ENCODE results near the gene WSCD2.
A peak's percentile ranks its signal among the peaks of the same experiment; 100 is the strongest.

WSCD2 gene

GRCh38 chr12:108123402-108123801 is 5.7 kb upstream of the WSCD2 start:
- Mint-ChIP-seq H3K27ac (ENCODE audit: low read depth) (no peak overlapping the region), H3K4me3 (no peak overlapping the region), H3K36me3 (ENCODE audit: insufficient read depth) (no peaks in the 10 kb centered on the region), H3K4me1 (no peaks in the 10 kb centered on the region), H3K9me3 (no peaks in the 10 kb centered on the region), H3K27me3 (peaks cover 74% of the 10 kb centered on the region)
- ATAC-seq (replicated peaks; ENCODE audit: extremely low read depth, poor library complexity, severe bottlenecking) (no peak), DNase-seq (ENCODE audit: low spot score in 2 of 2) (no peak)

- no peak for DNase-seq (ENCODE audit: low spot score in 2 of 2)
- no peak for ATAC-seq (replicated peaks; ENCODE audit: extremely low read depth, poor library complexity, severe bottlenecking)
- Mint-ChIP-seq H3K27ac (ENCODE audit: low read depth) (no peak overlapping the region), H3K9me3 (no peaks in the 10 kb centered on the region), H3K27me3 (peaks cover 68% of the 10 kb centered on the region), H3K4me1 (no peaks in the 10 kb centered on the region), H3K4me3 (no peak overlapping the region), H3K36me3 (ENCODE audit: insufficient read depth) (no peaks in the 10 kb centered on the region)
Measured at GRCh38 chr12:108125073-108125472, 4.0 kb upstream of the WSCD2 start.

- H3K27ac Mint-ChIP-seq (ENCODE audit: low read depth) = no peak overlapping the region
- H3K4me3 Mint-ChIP-seq = no peak overlapping the region
- no peak for DNase-seq (ENCODE audit: low spot score in 2 of 2)
- peaks cover 67% of the 10 kb centered on the region for H3K27me3 Mint-ChIP-seq
- H3K36me3 Mint-ChIP-seq (ENCODE audit: insufficient read depth) = no peaks in the 10 kb centered on the region
- H3K4me1 Mint-ChIP-seq = no peaks in the 10 kb centered on the region
- no peaks in the 10 kb centered on the region for H3K9me3 Mint-ChIP-seq
- ATAC-seq (replicated peaks; ENCODE audit: extremely low read depth, poor library complexity, severe bottlenecking) = no peak
Measured at GRCh38 chr12:108126212-108126611, 2.9 kb upstream of the WSCD2 start.

DNA sequence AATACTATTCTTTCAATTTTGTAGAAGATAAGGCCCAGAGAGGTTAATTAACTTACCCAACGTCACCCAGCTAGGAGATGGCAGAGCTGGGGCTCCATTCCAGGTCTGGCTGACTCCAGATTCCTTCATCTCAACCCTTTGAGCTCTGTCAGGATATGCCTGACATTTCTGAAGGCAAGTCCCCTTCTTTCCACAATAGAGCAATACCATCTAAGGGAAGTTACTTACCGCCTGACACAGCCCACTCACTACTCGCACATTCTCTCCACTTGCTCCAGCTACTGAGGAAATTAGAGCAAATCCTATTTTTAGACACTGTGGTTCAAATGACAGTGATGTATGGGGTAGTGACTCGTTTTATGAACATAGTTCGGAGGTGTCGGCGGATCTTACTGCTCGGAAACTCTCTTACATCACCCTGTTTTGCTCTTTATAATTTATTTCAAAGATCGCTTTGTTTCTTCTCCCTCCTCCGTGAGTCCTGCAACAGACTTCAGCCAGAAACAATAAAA is 2.0 kb upstream of the WSCD2 start:
- H3K27me3 Mint-ChIP-seq = peaks cover 74% of the 10 kb centered on the region
- ATAC-seq (replicated peaks; ENCODE audit: extremely low read depth, poor library complexity, severe bottlenecking) (no peak), DNase-seq (ENCODE audit: low spot score in 2 of 2) (no peak)
- H3K4me1 Mint-ChIP-seq = no peaks in the 10 kb centered on the region
- no peaks in the 10 kb centered on the region for H3K9me3 Mint-ChIP-seq
- H3K27ac Mint-ChIP-seq (ENCODE audit: low read depth) = no peak overlapping the region
- no peak overlapping the region for H3K4me3 Mint-ChIP-seq
- H3K36me3 Mint-ChIP-seq (ENCODE audit: insufficient read depth) = no peaks in the 10 kb centered on the region

GRCh38 chr12:108127654-108128053 is 1.4 kb upstream of the WSCD2 start:
- ATAC-seq (replicated peaks; ENCODE audit: extremely low read depth, poor library complexity, severe bottlenecking) (no peak), DNase-seq (ENCODE audit: low spot score in 2 of 2) (no peak)
- H3K4me3 Mint-ChIP-seq = no peak overlapping the region
- no peaks in the 10 kb centered on the region for H3K4me1 Mint-ChIP-seq
- H3K36me3 Mint-ChIP-seq (ENCODE audit: insufficient read depth) = no peaks in the 10 kb centered on the region
- H3K9me3 Mint-ChIP-seq = no peaks in the 10 kb centered on the region
- H3K27ac Mint-ChIP-seq (ENCODE audit: low read depth) = no peak overlapping the region
- H3K27me3 Mint-ChIP-seq = peaks cover 75% of the 10 kb centered on the region

DNA sequence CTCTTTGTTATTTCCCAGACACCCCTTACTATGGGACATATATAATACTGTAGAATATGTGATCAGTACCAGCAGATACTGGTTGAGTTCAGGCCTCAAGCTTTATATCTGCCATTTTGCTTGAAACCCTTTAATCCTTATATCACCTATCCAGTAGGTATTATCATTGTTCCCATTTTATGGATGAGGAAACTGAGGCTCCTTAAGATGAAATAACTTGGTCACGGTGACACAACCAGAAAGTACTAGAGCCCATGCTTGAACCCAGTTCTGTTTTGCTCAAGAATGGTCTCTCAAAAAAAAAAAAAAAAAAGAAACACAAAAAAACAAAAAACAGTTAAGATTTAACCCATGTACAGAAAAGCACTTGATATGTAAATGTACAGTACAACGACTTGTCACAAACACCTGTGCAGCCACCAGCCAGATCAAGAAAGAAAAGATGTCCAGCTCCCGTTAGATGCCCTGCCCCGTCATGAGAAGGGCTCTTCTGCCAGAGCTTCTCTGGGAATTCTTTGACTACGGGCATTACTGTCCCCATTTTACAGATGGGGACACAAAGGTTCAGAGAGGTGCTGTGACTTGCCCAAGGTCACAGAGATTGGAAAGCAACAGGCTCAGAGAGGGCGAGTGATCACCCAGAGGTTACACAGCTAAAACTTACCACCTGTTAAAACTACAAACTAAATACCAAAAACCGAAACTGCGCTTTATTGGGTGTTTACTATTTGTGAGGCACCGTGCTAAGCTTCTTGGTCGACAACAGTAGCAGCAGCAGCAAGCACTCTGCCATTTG is 669 bp upstream of the WSCD2 start:
- Mint-ChIP-seq H3K4me1 (no peaks in the 10 kb centered on the region), H3K27ac (ENCODE audit: low read depth) (no peak overlapping the region), H3K27me3 (peaks cover 78% of the 10 kb centered on the region), H3K4me3 (peak overlapping the region; percentile 33), H3K9me3 (no peaks in the 10 kb centered on the region), H3K36me3 (ENCODE audit: insufficient read depth) (no peaks in the 10 kb centered on the region)
- DNase-seq (ENCODE audit: low spot score in 2 of 2) (no peak), ATAC-seq (replicated peaks; ENCODE audit: extremely low read depth, poor library complexity, severe bottlenecking) (no peak)

- H3K27me3 Mint-ChIP-seq = peaks cover 82% of the 10 kb centered on the region
- no peak overlapping the region for H3K27ac Mint-ChIP-seq (ENCODE audit: low read depth)
- DNase-seq (ENCODE audit: low spot score in 2 of 2) (no peak), ATAC-seq (replicated peaks; ENCODE audit: extremely low read depth, poor library complexity, severe bottlenecking) (no peak)
- no peaks in the 10 kb centered on the region for H3K9me3 Mint-ChIP-seq
- H3K36me3 Mint-ChIP-seq (ENCODE audit: insufficient read depth) = no peaks in the 10 kb centered on the region
- no peaks in the 10 kb centered on the region for H3K4me1 Mint-ChIP-seq
- no peak overlapping the region for H3K4me3 Mint-ChIP-seq
Measured at GRCh38 chr12:108131035-108131434, 1.9 kb downstream of the WSCD2 start.

DNA sequence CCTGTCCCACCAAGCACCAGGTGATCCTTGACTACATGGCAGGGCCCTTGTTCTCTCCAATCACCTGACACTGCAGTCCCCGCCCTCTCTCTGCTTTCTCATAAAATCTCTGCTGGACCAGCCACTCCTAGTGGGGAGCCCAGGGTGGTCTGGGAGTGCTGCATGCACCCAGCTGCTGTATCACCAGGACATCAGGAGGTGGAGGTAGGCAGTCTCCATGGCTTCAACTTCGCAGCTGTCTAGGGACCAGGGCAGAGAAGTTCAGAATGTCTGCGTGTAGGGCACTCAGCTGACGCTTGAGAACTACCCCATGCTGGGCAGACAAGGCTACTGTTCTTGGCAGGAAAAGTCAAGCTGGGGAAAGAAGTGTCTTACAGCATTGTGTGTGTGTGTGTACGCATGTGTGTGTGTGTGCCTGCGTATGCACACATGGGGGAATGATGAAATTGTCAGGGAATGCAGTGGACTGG is 2.6 kb downstream of the WSCD2 start:
- ATAC-seq (replicated peaks; ENCODE audit: extremely low read depth, poor library complexity, severe bottlenecking) (no peak), DNase-seq (ENCODE audit: low spot score in 2 of 2) (no peak)
- Mint-ChIP-seq H3K4me3 (no peak overlapping the region), H3K9me3 (no peaks in the 10 kb centered on the region), H3K27me3 (peaks cover 79% of the 10 kb centered on the region), H3K4me1 (no peaks in the 10 kb centered on the region), H3K36me3 (ENCODE audit: insufficient read depth) (no peaks in the 10 kb centered on the region), H3K27ac (ENCODE audit: low read depth) (no peak overlapping the region)

DNA sequence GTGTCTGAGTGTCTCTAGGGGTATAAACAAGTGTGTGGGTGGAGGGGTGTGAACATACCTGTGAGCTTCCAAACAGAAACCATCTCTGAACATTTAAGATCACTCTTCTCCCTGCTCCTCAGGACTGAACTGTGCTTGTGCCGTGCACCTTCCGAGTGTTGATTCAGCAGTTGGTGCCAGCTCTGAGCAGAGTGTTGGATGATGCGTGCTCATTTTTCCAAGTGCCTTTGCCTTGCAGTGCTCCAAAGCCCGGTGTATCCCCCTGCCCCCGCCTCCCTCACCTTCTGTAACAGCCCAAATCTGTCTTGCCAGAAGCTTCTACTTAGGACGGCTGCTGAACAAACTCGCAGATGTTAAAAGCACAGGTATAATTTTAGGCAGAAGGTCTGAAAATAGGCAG is 4.4 kb downstream of the WSCD2 start:
- no peaks in the 10 kb centered on the region for H3K9me3 Mint-ChIP-seq
- H3K27ac Mint-ChIP-seq (ENCODE audit: low read depth) = no peak overlapping the region
- no peak for ATAC-seq (replicated peaks; ENCODE audit: extremely low read depth, poor library complexity, severe bottlenecking)
- no peak overlapping the region for H3K4me3 Mint-ChIP-seq
- no peaks in the 10 kb centered on the region for H3K4me1 Mint-ChIP-seq
- no peaks in the 10 kb centered on the region for H3K36me3 Mint-ChIP-seq (ENCODE audit: insufficient read depth)
- peaks cover 61% of the 10 kb centered on the region for H3K27me3 Mint-ChIP-seq
- no peak for DNase-seq (ENCODE audit: low spot score in 2 of 2)

- H3K27ac Mint-ChIP-seq (ENCODE audit: low read depth) = no peak overlapping the region
- H3K9me3 Mint-ChIP-seq = no peaks in the 10 kb centered on the region
- ATAC-seq (replicated peaks; ENCODE audit: extremely low read depth, poor library complexity, severe bottlenecking) (no peak), DNase-seq (ENCODE audit: low spot score in 2 of 2) (no peak)
- H3K4me1 Mint-ChIP-seq = no peaks in the 10 kb centered on the region
- H3K27me3 Mint-ChIP-seq = peaks cover 57% of the 10 kb centered on the region
- H3K36me3 Mint-ChIP-seq (ENCODE audit: insufficient read depth) = no peaks in the 10 kb centered on the region
- H3K4me3 Mint-ChIP-seq = no peak overlapping the region
Measured at GRCh38 chr12:108134744-108135143, 5.7 kb downstream of the WSCD2 start.

GRCh38 chr12:108135627-108136026 is 6.5 kb downstream of the WSCD2 start:
- ATAC-seq (replicated peaks; ENCODE audit: extremely low read depth, poor library complexity, severe bottlenecking) (no peak), DNase-seq (ENCODE audit: low spot score in 2 of 2) (no peak)
- peaks cover 49% of the 10 kb centered on the region for H3K27me3 Mint-ChIP-seq
- no peaks in the 10 kb centered on the region for H3K36me3 Mint-ChIP-seq (ENCODE audit: insufficient read depth)
- H3K4me3 Mint-ChIP-seq = no peak overlapping the region
- H3K27ac Mint-ChIP-seq (ENCODE audit: low read depth) = no peak overlapping the region
- no peaks in the 10 kb centered on the region for H3K9me3 Mint-ChIP-seq
- no peaks in the 10 kb centered on the region for H3K4me1 Mint-ChIP-seq

DNA sequence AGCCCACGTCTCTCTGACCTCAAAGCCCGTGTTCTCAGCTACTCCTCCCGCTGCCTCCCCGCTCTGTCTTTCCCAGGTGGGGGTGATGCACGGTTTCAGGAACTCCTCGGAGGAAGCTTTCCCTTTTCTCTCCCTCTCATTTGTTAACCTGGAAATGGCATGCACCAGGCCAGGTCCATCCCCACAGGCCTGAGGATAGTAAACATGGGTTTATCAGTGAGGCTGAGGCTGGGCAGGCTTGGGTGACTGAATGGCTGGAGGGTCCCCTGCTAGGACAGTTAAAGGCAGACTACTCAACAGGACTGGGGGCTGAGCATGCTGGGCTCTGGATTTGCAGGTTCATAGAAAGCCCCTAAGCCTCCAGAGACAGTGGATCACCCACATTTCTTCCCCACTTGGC is 7.6 kb downstream of the WSCD2 start:
- H3K36me3 Mint-ChIP-seq (ENCODE audit: insufficient read depth) = no peaks in the 10 kb centered on the region
- no peak overlapping the region for H3K27ac Mint-ChIP-seq (ENCODE audit: low read depth)
- no peak overlapping the region for H3K4me3 Mint-ChIP-seq
- DNase-seq (ENCODE audit: low spot score in 2 of 2) = no peak
- no peak for ATAC-seq (replicated peaks; ENCODE audit: extremely low read depth, poor library complexity, severe bottlenecking)
- no peaks in the 10 kb centered on the region for H3K4me1 Mint-ChIP-seq
- H3K9me3 Mint-ChIP-seq = no peaks in the 10 kb centered on the region
- peaks cover 51% of the 10 kb centered on the region for H3K27me3 Mint-ChIP-seq

- no peak for ATAC-seq (replicated peaks; ENCODE audit: extremely low read depth, poor library complexity, severe bottlenecking)
- Mint-ChIP-seq H3K27ac (ENCODE audit: low read depth) (no peak overlapping the region), H3K36me3 (ENCODE audit: insufficient read depth) (peaks cover 2% of the 10 kb centered on the region), H3K4me1 (no peaks in the 10 kb centered on the region), H3K9me3 (no peaks in the 10 kb centered on the region), H3K27me3 (peaks cover 33% of the 10 kb centered on the region), H3K4me3 (no peak overlapping the region)
- DNase-seq (ENCODE audit: low spot score in 2 of 2) = no peak
Measured at GRCh38 chr12:108139454-108139853, 10.4 kb downstream of the WSCD2 start.
